ENCODE results near the gene PTPRT. TPM values are rescaled to one million over a fixed set of nuclear protein-coding genes. Genes with fewer than 3 reads are reported as not detected.

PTPRT gene
- total and polyA plus RNA-seq, 2 experiments from 2014 or later: not detected

- no peak for TF ChIP-seq ZNF331 (CRISPR knock-in tag; IDR thresholded peaks at IDR 0.05; ENCODE audit: low read depth)
- TF ChIP-seq NANOG (IDR thresholded peaks at IDR 0.05; ENCODE audit: borderline replicate concordance): no peak
- TF ChIP-seq EZH2 (IDR thresholded peaks at IDR 0.05; ENCODE audit: low read depth, unreplicated experiment): no peak
- no peak for TF ChIP-seq ZNF462 (CRISPR knock-in tag; IDR thresholded peaks at IDR 0.05)
- TF ChIP-seq CREB1 (CRISPR knock-in tag; IDR thresholded peaks at IDR 0.05; ENCODE audit: low read depth): no peak
Observed at GRCh38 chr20:42123981-42124473, 1065.7 kb downstream of the PTPRT start (continued).

- no peaks in the 10 kb centered on the region for H3K27me3 ChIP-seq (ENCODE audit: insufficient read depth)
- Mint-ChIP-seq H3K36me3 (ENCODE audit: low read depth) (peaks cover 38% of the 10 kb centered on the region), H3K4me3 (no peak overlapping the region), H3K9me3 (peaks cover 96% of the 10 kb centered on the region), H3K27me3 (ENCODE audit: insufficient read depth, low read depth, poor library complexity) (peaks cover 2% of the 10 kb centered on the region), H3K27ac (no peak overlapping the region), H3K4me1 (no peaks in the 10 kb centered on the region)
- DNase-seq (ENCODE audit: low spot score) (no peak), ATAC-seq (no peak)
- H3F3A ChIP-seq (replicated peaks; ENCODE audit: low read depth): no peaks in the 10 kb centered on the region
- H3K4me3 ChIP-seq: no peak overlapping the region
- H4K20me1 ChIP-seq (replicated peaks; ENCODE audit: insufficient read depth): no peaks in the 10 kb centered on the region
- TF ChIP-seq CTCF (conservative IDR thresholded peaks at IDR 0.05; ENCODE audit: low read depth in 2 of 2): no peak
- H3K36me3 ChIP-seq (ENCODE audit: insufficient read depth): no peaks in the 10 kb centered on the region; the same call in 1 of the 2 replicates
- no peaks in the 10 kb centered on the region for H3K9me2 ChIP-seq (ENCODE audit: insufficient read depth)
- no peaks in the 10 kb centered on the region for H3K4me1 ChIP-seq (ENCODE audit: insufficient read depth)
- no peak overlapping the region for H3K27ac ChIP-seq (ENCODE audit: low read depth)
- no peaks in the 10 kb centered on the region for H3K79me2 ChIP-seq (replicated peaks; ENCODE audit: insufficient read depth)
- H2AFZ ChIP-seq: no peak overlapping the region
- no peak overlapping the region for H3K4me2 ChIP-seq
Observed at GRCh38 chr20:42118409-42119125, 1071.1 kb downstream of the PTPRT start.
